ENCODE measurements around the gene F8.

DNA sequence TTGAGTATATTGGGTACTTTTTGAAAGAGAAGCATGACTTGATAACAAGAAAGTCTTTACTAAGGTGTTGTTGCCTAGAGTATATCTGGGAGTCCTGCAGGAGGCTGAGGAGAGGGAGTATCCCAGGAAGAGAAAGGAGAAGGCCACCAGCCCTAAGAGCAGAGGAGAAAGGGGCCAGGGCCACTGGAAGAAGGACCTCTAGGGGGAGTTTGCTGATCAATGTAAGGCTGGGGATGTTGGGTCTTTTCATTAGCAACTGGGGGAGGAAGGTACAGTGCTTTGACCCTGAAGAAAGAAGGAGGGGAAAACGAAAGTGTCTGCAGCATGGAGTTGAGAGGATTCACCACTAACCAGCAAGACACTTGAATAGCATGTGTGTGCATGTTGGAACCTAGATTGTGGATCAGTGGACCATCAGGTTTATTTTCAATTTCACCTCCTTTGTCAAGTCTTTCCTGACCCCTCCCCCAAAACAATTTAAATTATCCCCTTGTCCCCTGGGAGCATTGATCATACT is 192.5 kb downstream of the F8 start:
- TF ChIP-seq, protein P1, sequence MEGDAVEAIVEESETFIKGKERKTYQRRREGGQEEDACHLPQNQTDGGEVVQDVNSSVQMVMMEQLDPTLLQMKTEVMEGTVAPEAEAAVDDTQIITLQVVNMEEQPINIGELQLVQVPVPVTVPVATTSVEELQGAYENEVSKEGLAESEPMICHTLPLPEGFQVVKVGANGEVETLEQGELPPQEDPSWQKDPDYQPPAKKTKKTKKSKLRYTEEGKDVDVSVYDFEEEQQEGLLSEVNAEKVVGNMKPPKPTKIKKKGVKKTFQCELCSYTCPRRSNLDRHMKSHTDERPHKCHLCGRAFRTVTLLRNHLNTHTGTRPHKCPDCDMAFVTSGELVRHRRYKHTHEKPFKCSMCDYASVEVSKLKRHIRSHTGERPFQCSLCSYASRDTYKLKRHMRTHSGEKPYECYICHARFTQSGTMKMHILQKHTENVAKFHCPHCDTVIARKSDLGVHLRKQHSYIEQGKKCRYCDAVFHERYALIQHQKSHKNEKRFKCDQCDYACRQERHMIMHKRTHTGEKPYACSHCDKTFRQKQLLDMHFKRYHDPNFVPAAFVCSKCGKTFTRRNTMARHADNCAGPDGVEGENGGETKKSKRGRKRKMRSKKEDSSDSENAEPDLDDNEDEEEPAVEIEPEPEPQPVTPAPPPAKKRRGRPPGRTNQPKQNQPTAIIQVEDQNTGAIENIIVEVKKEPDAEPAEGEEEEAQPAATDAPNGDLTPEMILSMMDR (conservative IDR thresholded peaks at IDR 0.05; ENCODE audit: low read depth, low read length), result no peak
- no peak for TF ChIP-seq POLR2A (IDR thresholded peaks at IDR 0.05; ENCODE audit: low read depth, low read length)
